Measurements from ENCODE around the gene SLC25A12. TPM values are rescaled to one million over a fixed set of nuclear protein-coding genes. Genes with fewer than 3 reads are reported as not detected.

The SLC25A12 gene
- total and polyA plus RNA-seq, 10 of the 15 experiments (the other 5 are each of a cell fraction or from before 2014, with no cell fraction given): 20.9 to 50.0 (median 33.0) TPM

- ChIA-PET RAD21 (ENCODE audit: unreplicated experiment) (no interaction called here), CTCF (no interaction called here), SMC1A (ENCODE audit: uncharacterized antibody, unreplicated experiment) (no interaction called here), POLR2A (no interaction called here)
- intact Hi-C loops (cut with micrococcal nuclease; ENCODE audit: unreplicated experiment): no loop called here
- Histone ChIP-seq H3K27ac (ENCODE audit: control insufficient read depth, insufficient read depth) (no peak overlapping the region), H3K4me1 (ENCODE audit: control insufficient read depth, insufficient read depth, low read length) (no peaks in the 10 kb centered on the region), H2AFZ (ENCODE audit: control insufficient read depth, low read depth, low read length) (no peak overlapping the region), H3K9me3 (replicated peaks; ENCODE audit: control insufficient read depth, insufficient read depth, low read length) (no peaks in the 10 kb centered on the region), H3K4me2 (ENCODE audit: control insufficient read depth, insufficient read depth) (no peak overlapping the region), H3K36me3 (ENCODE audit: control insufficient read depth in 2 of 2, insufficient read depth in 2 of 2, low read length in 1 of 2) (peaks cover 0 to 5% of the 10 kb centered on the region in 2 experiments), H3K27me3 (replicated peaks in 1 of 2; ENCODE audit: control insufficient read depth in 2 of 2, insufficient read depth in 2 of 2, low read length in 1 of 2) (no peaks in the 10 kb centered on the region), H3K9ac (ENCODE audit: control insufficient read depth, insufficient read depth, low read length) (no peak overlapping the region), H3K4me3 (no peak overlapping the region), H3K79me2 (ENCODE audit: control insufficient read depth, insufficient read depth, low read length) (no peaks in the 10 kb centered on the region), H4K20me1 (ENCODE audit: control insufficient read depth, insufficient read depth) (no peaks in the 10 kb centered on the region)
- no TSS peak for BruUV-seq (replicated peaks)
- TF ChIP-seq SMAD5 (IDR thresholded peaks at IDR 0.05; ENCODE audit: low read depth) (no peak), GATAD2B (conservative IDR thresholded peaks at IDR 0.05; ENCODE audit: low read depth) (no peak), SP1 (IDR thresholded peaks at IDR 0.05; ENCODE audit: low read depth, low read length) (no peak), KDM1A (IDR thresholded peaks at IDR 0.05; ENCODE audit: borderline replicate concordance) (no peak), USF2 (IDR thresholded peaks at IDR 0.05; ENCODE audit: borderline replicate concordance, low read depth, low read length) (no peak), NKRF (conservative IDR thresholded peaks at IDR 0.05) (no peak), PAX8 (IDR thresholded peaks at IDR 0.05) (no peak), NBN (IDR thresholded peaks at IDR 0.05) (no peak), YBX1 (IDR thresholded peaks at IDR 0.05) (no peak), ZBTB40 (IDR thresholded peaks at IDR 0.05; ENCODE audit: borderline replicate concordance) (no peak), MYB (IDR thresholded peaks at IDR 0.05; ENCODE audit: borderline replicate concordance, low read depth, low read length) (no peak), NR2C1 (IDR thresholded peaks at IDR 0.05) (no peak), USF1 (IDR thresholded peaks at IDR 0.05; ENCODE audit: borderline replicate concordance, extremely low read length, insufficient read depth, low read depth, low read length) (no peak), SUZ12 (IDR thresholded peaks at IDR 0.05; ENCODE audit: unreplicated experiment) (no peak), GABPA (IDR thresholded peaks at IDR 0.05; ENCODE audit: low read depth) (no peak)
- FAIRE-seq (no peak), DNase-seq (ENCODE audit: low read depth, low spot score) (no peak), ATAC-seq (no peak)
- WGBS (ENCODE audit: insufficient coverage, insufficient replicate concordance, low lambda C conversion rate, missing lambda C conversion rate): 97% methylated on average over 3 of the region's 3 CpGs
- in situ Hi-C loops (cut with MboI): no loop called here
Measured at GRCh38 chr2:171763602-171764001, 130.4 kb downstream of the SLC25A12 start.
